Esophagus (tissue), 2 donors: ENCODE data around the gene DCLK1. TPM values are rescaled to one million over a fixed set of nuclear protein-coding genes. Genes with fewer than 3 reads are reported as not detected.

Experiments used
- H3K27ac ChIP-seq, 2 donors: one replicate each; pipeline ENCODE4 v1.5.1; 2013; ENCODE audit warnings: low read depth in 2 of 2, mild to moderate bottlenecking in 2 of 2, inconsistent platforms in 1 of 2, low read length in 1 of 2, moderate library complexity in 1 of 2
- H3K27me3 ChIP-seq, 2 donors: one replicate each; pipeline ENCODE4 v1.6.1; 2013; ENCODE audit warnings: low read length in 2 of 2, control low read depth in 1 of 2, mild to moderate bottlenecking in 1 of 2; ENCODE audit not compliant: insufficient read depth in 2 of 2, control insufficient read depth in 1 of 2
- H3K36me3 ChIP-seq, 2 donors: one replicate each; pipeline ENCODE4 v1.6.1; 2013; ENCODE audit warnings: low read length in 1 of 2; ENCODE audit not compliant: control insufficient read depth in 2 of 2, insufficient read depth in 2 of 2
- H3K4me1 ChIP-seq, 2 donors: one replicate each; pipeline ENCODE4 v1.6.1; 2013; ENCODE audit warnings: low read length in 1 of 2; ENCODE audit not compliant: control insufficient read depth in 2 of 2, insufficient read depth in 2 of 2
- H3K4me3 ChIP-seq, 2 donors: one replicate each; pipeline ENCODE4 v1.5.1; 2013; ENCODE audit warnings: low read length in 2 of 2, mild to moderate bottlenecking in 2 of 2, low read depth in 1 of 2, moderate library complexity in 1 of 2
- H3K9me3 ChIP-seq, 2 donors: one replicate each; pipeline ENCODE4 v1.6.1; 2013; ENCODE audit warnings: mild to moderate bottlenecking in 2 of 2, low read depth in 1 of 2, low read length in 1 of 2, moderate library complexity in 1 of 2; ENCODE audit not compliant: control insufficient read depth in 2 of 2, insufficient read depth in 1 of 2
- WGBS, 2 donors: extraction: QIAGEN DNeasy Blood & Tissue Kit; methylation state at CpG; one replicate each; pipeline ENCODE4 v1.1.7; 2013; 5-methylcytosine and 5-hydroxymethylcytosine counted together
- polyA plus RNA-seq, 2 donors: library from polyadenylated mRNA; stranded (reverse); fragments of 200-250 nt; gene quantifications; one replicate each; pipeline ENCODE4 v1.2.3, GENCODE V29; 2013
- donor health status: healthy with polysubstance abuse.
- donor health status: Bipolar disorder and iron deficiency.

DCLK1 gene
- polyA plus RNA-seq, 2 donors, result 0.47 to 0.75 TPM

- H3K4me1 ChIP-seq, result no peaks in the 10 kb centered on the region
- WGBS, 2 donors, result 80 to 85% methylated on average over 7 of the region's 7 CpGs
- H3K9me3 ChIP-seq, result no peaks in the 10 kb centered on the region
Measured at GRCh38 chr13:35912841-35913240, 218.3 kb downstream of the DCLK1 start.

DNA sequence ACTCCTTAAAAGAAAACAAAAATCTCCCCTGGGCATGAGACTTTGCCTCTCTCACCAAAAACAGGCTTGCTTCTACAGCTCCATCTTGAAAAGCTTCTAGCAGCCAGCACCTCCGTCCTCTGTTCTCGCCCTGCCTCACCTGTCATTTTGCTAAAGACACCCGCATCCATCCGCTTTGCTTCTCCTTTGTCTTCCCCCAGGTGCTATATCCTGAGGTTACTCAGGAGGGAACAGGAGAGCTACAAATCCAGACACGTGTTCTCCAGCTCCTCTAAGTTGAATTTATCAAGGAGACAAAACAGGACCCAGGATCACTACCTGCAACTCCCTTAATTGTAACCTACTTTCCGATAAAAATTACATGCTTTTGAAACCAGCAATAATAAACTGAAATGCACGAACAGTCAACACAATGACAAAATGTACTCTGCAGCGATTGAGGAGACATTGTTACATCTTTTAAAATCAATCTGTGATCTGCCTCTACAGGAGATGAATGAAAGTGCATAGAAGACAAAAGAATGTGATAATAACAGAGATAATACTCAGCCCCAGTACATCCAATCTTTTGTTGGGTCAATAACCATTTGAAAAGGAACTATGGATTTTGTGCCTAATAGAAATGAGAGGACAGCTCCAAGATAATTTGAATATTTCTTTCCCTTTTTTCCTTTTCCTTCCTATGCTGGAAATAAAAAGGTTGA, 221.2 kb downstream of the DCLK1 start:
- Histone ChIP-seq H3K4me3 (no peak overlapping the region), H3K27ac (no peak overlapping the region), H3K36me3 (no peaks in the 10 kb centered on the region), H3K27me3 (no peaks in the 10 kb centered on the region), H3K4me1 (no peaks in the 10 kb centered on the region), H3K9me3 (no peaks in the 10 kb centered on the region)
- WGBS, 2 donors, result 70 to 71% methylated on average over 8 of the region's 8 CpGs

More at GRCh38 chr13:35912841-35913240, 218.3 kb downstream of the DCLK1 start:
- Histone ChIP-seq H3K4me3 (no peak overlapping the region), H3K27ac (no peak overlapping the region), H3K36me3 (no peaks in the 10 kb centered on the region), H3K27me3 (no peaks in the 10 kb centered on the region)

DNA sequence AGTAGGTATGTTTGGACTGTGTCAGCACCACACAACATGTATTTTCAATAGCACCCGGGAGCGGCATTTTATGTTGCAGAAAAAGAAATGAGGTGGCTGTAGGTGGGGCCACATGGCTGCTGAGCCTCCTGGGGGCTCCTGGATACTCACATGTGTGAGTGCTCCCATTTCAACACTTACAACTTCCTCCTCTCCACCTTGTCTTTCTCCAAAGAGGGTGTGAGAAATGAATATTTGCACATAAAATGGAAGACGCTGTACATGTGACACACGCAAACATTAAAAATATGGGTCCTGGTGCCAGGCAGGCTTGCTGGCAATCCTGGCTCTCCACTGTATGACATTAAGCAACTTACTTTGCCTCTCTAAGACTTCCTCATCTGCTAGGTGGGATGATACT, 222.1 kb downstream of the DCLK1 start:
- Histone ChIP-seq H3K36me3 (no peaks in the 10 kb centered on the region), H3K27me3 (no peaks in the 10 kb centered on the region), H3K4me3 (no peak overlapping the region), H3K4me1 (no peaks in the 10 kb centered on the region), H3K27ac (no peak overlapping the region), H3K9me3 (no peaks in the 10 kb centered on the region)
- WGBS, 2 donors, result 87 to 92% methylated on average over 4 of the region's 4 CpGs

DNA sequence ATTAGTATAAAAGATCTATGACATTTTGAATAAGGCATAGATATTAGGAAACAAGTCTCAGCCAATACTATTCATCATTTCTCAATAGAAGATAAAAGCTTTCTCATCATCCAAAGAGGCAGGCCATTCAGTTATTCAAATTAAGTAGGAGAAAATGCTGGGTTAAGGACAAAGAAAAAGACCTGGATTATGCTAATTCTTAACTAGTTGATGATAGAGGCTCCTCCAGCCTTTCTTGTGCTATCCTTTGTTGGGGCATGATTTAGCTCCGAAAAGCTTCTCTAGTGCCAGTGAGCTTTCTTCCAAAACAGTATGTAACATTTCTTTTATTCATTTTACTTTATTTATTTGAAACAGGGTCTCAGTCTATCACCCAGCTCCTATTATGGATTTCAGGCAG, 223.0 kb downstream of the DCLK1 start:
- no peak overlapping the region for H3K4me3 ChIP-seq
- 93 to 94% methylated on average over 1 of the region's 1 CpG for WGBS, 2 donors

DNA sequence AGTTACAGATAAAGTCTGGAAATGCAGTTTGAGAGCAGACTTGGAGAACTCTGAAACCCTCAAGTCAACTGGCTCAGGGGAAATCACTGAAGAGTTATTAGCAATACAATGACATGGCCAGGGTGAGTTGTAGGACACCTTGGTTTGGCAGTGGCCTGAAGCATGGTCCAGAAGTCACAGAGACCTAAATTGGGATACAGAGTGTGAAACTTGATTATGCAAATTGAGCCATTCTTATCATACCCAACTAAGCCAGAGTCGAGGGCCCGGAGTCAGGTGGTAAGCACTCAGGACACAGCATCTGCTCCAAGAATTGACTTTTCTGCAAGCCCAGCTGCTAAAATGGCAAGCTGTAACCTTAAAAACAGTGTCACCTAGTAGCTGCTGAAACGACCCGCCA, 224.5 kb downstream of the DCLK1 start:
- H3K27ac ChIP-seq, result no peak overlapping the region
- no peaks in the 10 kb centered on the region for H3K9me3 ChIP-seq
- H3K36me3 ChIP-seq, result no peaks in the 10 kb centered on the region
- WGBS, 2 donors, result 69 to 74% methylated on average over 4 of the region's 4 CpGs
- no peaks in the 10 kb centered on the region for H3K4me1 ChIP-seq
- H3K4me3 ChIP-seq, result no peak overlapping the region
- H3K27me3 ChIP-seq, result no peaks in the 10 kb centered on the region

More for the DNA sequence above, 223.0 kb downstream of the DCLK1 start:
- H3K27ac ChIP-seq, result no peak overlapping the region
- no peaks in the 10 kb centered on the region for H3K36me3 ChIP-seq
- no peaks in the 10 kb centered on the region for H3K9me3 ChIP-seq
- H3K27me3 ChIP-seq, result no peaks in the 10 kb centered on the region
- no peaks in the 10 kb centered on the region for H3K4me1 ChIP-seq

GRCh38 chr13:35903075-35903474, 228.1 kb downstream of the DCLK1 start:
- Histone ChIP-seq H3K9me3 (no peaks in the 10 kb centered on the region), H3K27ac (no peak overlapping the region), H3K4me3 (no peak overlapping the region), H3K4me1 (no peaks in the 10 kb centered on the region), H3K27me3 (no peaks in the 10 kb centered on the region), H3K36me3 (no peaks in the 10 kb centered on the region)
- WGBS, 2 donors, result 65 to 68% methylated on average over 1 of the region's 1 CpG

- Histone ChIP-seq H3K27ac (no peak overlapping the region), H3K36me3 (no peaks in the 10 kb centered on the region), H3K27me3 (no peaks in the 10 kb centered on the region), H3K4me1 (no peaks in the 10 kb centered on the region), H3K4me3 (no peak overlapping the region), H3K9me3 (peaks cover 0 to 3% of the 10 kb centered on the region in 2 donors)
- 87 to 88% methylated on average over 1 of the region's 1 CpG for WGBS, 2 donors
Measured at GRCh38 chr13:35898041-35898440, 233.1 kb downstream of the DCLK1 start.

DNA sequence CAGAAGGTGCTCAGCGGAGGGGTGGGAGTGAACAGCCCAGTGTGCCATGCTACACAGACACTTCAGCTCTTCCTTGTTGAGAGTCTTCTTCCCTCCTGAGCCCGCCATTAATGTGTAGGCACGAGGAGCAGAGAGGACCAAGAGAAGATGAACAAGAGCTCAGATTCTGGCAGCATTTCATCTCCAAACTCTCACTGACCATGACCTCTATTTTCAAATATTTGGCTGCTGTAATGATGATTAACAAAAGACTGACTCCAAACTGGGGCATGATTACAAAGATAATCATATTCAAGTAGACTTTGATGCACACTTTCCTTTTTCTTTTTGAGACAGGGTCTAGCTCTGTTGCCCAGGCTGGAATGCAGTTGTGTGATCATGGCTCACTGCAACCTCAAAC, 236.5 kb downstream of the DCLK1 start:
- H3K27me3 ChIP-seq, result no peaks in the 10 kb centered on the region
- H3K4me3 ChIP-seq, result no peak overlapping the region
- peaks cover 0 to 3% of the 10 kb centered on the region in 2 donors for H3K9me3 ChIP-seq
- H3K4me1 ChIP-seq, result no peaks in the 10 kb centered on the region
- H3K27ac ChIP-seq, result no peak overlapping the region
- 87 to 89% methylated on average over 3 of the region's 3 CpGs for WGBS, 2 donors
- H3K36me3 ChIP-seq, result no peaks in the 10 kb centered on the region

DNA sequence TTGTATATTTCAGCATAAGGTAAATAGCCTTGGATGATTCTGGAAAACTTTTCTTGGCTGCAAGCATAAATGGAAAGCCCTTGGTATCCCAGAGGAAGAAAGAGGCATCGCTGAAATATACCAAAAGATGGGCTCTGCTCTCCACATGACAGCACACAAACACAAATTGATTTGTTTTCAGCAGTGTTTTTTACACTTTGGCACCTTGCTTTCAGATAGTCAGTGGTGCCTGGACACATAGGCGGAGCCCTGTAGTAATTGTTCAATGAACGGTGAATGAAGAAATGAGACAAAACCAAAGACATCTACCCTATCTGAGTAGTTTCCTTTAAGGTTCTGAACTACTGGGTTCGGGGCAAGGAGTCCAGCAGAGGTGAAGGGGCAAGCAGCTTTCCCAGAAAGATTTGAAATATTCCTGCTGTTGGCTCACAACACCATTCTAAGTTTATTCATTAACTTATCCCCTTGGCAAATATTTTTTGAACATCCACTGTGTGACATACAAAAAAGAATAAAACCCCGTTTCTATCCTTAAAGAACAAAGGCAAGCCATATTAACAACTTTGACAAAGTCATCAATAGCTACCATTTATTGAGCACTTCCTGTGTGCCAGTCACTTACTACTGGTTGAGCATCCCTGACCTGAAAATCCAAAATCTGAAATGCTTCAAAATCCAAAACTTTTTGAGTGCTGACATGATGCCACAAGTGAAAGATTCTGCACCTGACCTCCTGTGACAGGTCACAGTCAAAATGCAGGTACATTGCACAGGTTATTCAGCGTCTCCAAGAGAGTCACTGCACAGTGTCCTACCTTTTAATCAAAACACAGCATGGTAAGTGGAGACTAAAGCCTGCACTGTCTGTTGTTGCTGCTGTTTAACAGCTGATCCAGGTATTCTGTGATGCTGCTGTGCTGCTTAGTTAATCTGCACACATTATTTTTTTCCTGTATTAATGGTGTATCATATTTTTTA, 238.1 kb downstream of the DCLK1 start:
- no peak overlapping the region for H3K4me3 ChIP-seq
- H3K27ac ChIP-seq, result no peak overlapping the region
- 62 to 76% methylated on average over 6 of the region's 6 CpGs for WGBS, 2 donors
- H3K9me3 ChIP-seq, result peaks cover 0 to 3% of the 10 kb centered on the region in 2 donors
- no peaks in the 10 kb centered on the region for H3K36me3 ChIP-seq
- no peaks in the 10 kb centered on the region for H3K27me3 ChIP-seq
- no peaks in the 10 kb centered on the region for H3K4me1 ChIP-seq
